NCI-H748 treated with DMSO at 0.1 percent for 48 hours (cell line): Measurements from ENCODE around the gene PTPRG.

Experiments used
- DNase-seq: peaks from one replicate; lab custom pipeline; 2025; lab: John Stamatoyannopoulos, UW

PTPRG gene

GRCh38 chr3:62065985-62066693 lies 504.8 kb downstream of the PTPRG start:
- no peak for DNase-seq

GRCh38 chr3:62068337-62068736 lies 507.0 kb downstream of the PTPRG start:
- DNase-seq, result no peak

GRCh38 chr3:62070891-62071290 lies 509.5 kb downstream of the PTPRG start:
- no peak for DNase-seq

GRCh38 chr3:62073038-62073437 lies 511.7 kb downstream of the PTPRG start:
- no peak for DNase-seq

- no peak for DNase-seq
These were observed 523.2 kb downstream of the PTPRG start for GRCh38 chr3:62084558-62084957.

GRCh38 chr3:62088472-62089104 lies 527.2 kb downstream of the PTPRG start:
- DNase-seq, result no peak

GRCh38 chr3:62090066-62090465 lies 528.7 kb downstream of the PTPRG start:
- no peak for DNase-seq

GRCh38 chr3:62090519-62090918 lies 529.1 kb downstream of the PTPRG start:
- DNase-seq, result no peak

- no peak for DNase-seq
These were observed 531.7 kb downstream of the PTPRG start for GRCh38 chr3:62093025-62093424.

GRCh38 chr3:62094461-62094860 lies 533.1 kb downstream of the PTPRG start:
- DNase-seq, result no peak

GRCh38 chr3:62095080-62095479 lies 533.7 kb downstream of the PTPRG start:
- DNase-seq, result no peak

- DNase-seq, result no peak
These were observed 534.4 kb downstream of the PTPRG start for GRCh38 chr3:62095756-62096155.

- no peak for DNase-seq
These were observed 535.1 kb downstream of the PTPRG start for GRCh38 chr3:62096521-62096920.

- no peak for DNase-seq
These were observed 535.8 kb downstream of the PTPRG start for GRCh38 chr3:62097121-62097520.

- DNase-seq, result no peak
These were observed 537.4 kb downstream of the PTPRG start for GRCh38 chr3:62098646-62099365.

GRCh38 chr3:62100282-62100989 lies 539.1 kb downstream of the PTPRG start:
- DNase-seq, result no peak

GRCh38 chr3:62101488-62101887 lies 540.1 kb downstream of the PTPRG start:
- no peak for DNase-seq

GRCh38 chr3:62103531-62103930 lies 542.2 kb downstream of the PTPRG start:
- no peak for DNase-seq

- no peak for DNase-seq
These were observed 548.2 kb downstream of the PTPRG start for GRCh38 chr3:62109534-62109933.

- no peak for DNase-seq
These were observed 549.3 kb downstream of the PTPRG start for GRCh38 chr3:62110443-62111225.

- no peak for DNase-seq
These were observed 551.7 kb downstream of the PTPRG start for GRCh38 chr3:62113092-62113491.

- no peak for DNase-seq
These were observed 553.4 kb downstream of the PTPRG start for GRCh38 chr3:62114763-62115162.
